HG02610 (cell line): ENCODE measurements around the gene SGK1.
"Not testable (repeated sequence)": the region's sequence is repeated elsewhere in the genome, so short reads cannot be mapped to it uniquely, and the experiment has no call there.

Experiments
- ATAC-seq: cut with Tn5 transposase; IDR thresholded peaks from one replicate; pipeline ENCODE4 v1.9.1; 2021; ENCODE audit warnings: mild to moderate bottlenecking, moderate library complexity; ENCODE audit not compliant: unreplicated experiment

Gene SGK1

DNA sequence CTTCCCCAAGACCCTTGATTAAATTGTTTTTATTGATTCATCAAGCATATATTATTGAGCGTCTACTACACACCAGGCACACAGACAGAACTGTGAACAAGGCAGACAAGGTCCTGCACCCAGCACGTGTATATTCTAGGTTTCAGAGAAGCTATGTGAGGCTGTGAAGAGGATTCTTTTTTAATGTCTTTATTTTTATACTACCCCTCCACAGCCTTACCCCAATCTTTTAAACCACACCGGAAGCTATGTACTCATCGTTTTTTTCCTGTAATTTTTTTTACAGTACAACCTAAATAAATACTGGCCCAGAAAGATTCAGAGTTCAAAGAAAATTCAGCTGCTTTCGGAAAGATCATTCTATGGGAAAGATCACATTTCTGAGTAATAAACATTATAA, 10.0 kb downstream of the SGK1 start:
- no peak for ATAC-seq

DNA sequence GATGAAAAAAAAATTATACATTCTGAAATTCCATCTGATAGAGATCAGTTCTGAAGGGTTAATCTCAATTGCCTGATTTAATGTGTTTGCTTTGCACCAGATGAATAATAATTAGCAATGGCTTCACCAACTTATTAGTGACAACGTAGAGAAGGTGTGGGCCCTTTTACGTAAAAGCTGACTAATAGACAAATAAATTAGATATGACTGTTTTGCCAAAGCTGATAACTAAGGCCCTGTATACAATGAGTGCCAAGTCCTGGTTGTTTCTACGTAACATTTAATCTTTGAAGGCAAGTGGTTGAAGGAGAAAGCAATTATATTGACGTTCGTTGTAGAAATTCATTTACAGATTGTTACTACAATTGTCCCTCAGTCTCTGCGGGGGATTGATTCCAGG, 10.8 kb downstream of the SGK1 start:
- no peak for ATAC-seq

GRCh38 chr6:134304381-134304780, 13.5 kb downstream of the SGK1 start:
- ATAC-seq = not testable (repeated sequence)

GRCh38 chr6:134303891-134304290, 14.0 kb downstream of the SGK1 start:
- ATAC-seq = no peak

GRCh38 chr6:134299236-134299635, 18.7 kb downstream of the SGK1 start:
- ATAC-seq = no peak

- no peak for ATAC-seq
These were observed 21.1 kb downstream of the SGK1 start for GRCh38 chr6:134296762-134297161.

- ATAC-seq = peak; percentile 57
These were observed 21.9 kb downstream of the SGK1 start for GRCh38 chr6:134295953-134296553.

DNA sequence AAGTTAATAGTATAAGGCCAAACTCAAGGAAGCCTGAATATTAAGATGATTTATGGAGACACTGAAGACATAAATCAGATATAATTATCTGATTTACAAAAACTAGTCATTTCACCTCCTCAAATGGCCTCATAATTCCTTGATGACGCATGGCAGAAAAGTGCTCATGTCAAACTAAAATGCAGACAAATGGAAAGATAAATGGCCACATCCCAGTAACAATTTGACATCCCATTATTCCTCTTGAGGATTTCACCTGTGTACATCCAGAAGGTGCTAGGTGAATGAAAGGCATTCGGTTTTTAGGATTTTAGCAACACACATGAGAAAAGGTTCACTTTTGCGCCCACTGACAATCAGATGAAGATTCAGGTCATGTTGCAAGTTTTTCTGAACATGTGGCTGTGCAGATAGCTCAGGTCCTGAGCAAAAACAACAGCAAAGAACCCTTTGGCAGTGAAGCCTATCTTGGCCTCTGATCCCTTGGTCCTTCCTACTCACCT, 24.2 kb downstream of the SGK1 start:
- ATAC-seq = no peak

- no peak for ATAC-seq
These were observed 26.8 kb downstream of the SGK1 start for GRCh38 chr6:134291156-134291555.

DNA sequence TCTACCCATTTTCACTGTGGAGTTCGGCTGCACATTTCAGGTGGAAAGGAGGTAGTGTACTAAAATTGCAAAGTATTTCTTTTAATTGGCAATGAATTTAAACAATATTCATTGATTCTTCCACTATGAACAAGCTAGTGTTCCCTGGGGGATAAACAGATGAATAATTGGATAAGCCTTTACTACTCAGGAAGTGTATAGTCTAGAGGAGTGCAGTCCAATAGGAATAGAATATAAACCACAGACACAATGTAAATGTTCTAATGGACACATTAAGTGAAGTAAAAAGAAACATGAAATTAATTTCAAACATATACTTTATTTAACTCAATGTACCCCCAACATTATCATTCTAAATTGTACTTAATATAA, 28.7 kb downstream of the SGK1 start:
- ATAC-seq = no peak

DNA sequence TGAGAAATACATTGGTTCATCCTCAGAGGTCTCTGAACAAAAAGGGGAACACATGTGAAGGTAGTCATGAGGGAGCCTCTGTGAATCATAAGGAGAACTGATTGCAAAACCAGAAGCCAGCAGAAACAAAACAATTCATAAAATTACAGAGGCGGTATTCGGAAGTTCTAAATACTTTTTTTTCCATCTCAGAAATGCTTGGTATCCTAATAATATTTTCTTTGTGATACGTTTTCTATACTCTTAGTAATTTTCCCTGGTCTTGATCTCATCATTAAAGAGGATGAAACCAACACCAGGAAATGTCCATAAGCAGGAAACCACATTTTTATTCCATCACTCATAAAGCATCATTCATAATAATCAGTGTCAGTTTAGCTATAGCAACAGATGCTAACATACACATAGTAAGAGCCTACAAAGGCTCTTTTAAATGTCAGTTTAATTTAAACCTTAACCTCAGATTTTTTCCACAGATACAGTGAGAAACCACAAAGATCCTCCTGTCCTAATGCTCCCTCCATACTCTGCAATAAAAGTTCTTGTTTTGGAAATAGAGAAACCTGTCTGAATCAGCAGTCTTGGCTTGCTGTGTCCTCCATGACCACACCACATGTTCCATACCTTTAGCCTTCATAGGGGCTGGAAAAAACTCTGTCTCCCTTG, 29.2 kb downstream of the SGK1 start:
- peak; percentile 84 for ATAC-seq

GRCh38 chr6:134287859-134288537, 29.9 kb downstream of the SGK1 start:
- ATAC-seq = peak; percentile 34

DNA sequence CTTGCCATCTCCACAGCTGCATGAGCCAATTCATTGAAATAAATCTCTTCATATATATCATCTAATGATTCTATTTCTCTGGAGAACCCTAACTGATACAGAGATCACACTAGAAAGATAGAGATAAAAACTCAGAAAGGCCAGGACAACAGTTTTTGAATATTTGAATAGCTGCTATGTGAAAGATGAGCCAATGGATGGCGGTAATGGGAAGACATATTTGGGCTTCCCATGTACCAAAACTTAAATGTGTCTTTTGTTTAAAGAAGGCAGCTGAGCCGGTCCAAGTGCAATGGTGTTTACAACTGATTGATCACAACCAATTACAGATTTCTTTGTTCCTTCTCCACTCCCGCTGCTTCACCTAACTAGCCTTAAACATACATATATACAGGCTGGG, 35.1 kb downstream of the SGK1 start:
- ATAC-seq = no peak

- no peak for ATAC-seq
These were observed 36.5 kb downstream of the SGK1 start for GRCh38 chr6:134281388-134281787.

DNA sequence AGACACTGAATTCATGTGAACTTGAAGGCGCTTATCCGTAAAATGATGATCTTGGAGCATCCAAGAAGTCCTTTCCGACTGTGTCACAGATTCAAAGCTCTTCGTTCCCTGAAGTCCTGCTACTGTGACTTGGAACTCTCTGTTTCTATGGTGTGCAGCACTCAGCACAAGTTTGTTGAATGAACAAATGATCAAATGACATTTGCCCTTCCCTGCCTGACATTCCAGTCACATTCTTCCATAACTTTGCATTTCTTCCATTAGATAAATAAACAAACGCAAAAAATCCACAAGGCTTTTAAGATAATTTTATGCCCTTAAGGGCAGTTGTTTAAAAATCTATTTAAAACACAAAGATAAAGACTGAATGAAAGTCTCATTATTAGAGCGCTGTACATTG, 39.9 kb downstream of the SGK1 start:
- no peak for ATAC-seq

GRCh38 chr6:134276891-134277377, 41.0 kb downstream of the SGK1 start:
- ATAC-seq = not testable (repeated sequence)

- ATAC-seq = no peak
These were observed 45.5 kb downstream of the SGK1 start for GRCh38 chr6:134272374-134272773.

GRCh38 chr6:134267917-134268361, 50.0 kb downstream of the SGK1 start:
- ATAC-seq = no peak

GRCh38 chr6:134266776-134267175, 51.1 kb downstream of the SGK1 start:
- no peak for ATAC-seq

DNA sequence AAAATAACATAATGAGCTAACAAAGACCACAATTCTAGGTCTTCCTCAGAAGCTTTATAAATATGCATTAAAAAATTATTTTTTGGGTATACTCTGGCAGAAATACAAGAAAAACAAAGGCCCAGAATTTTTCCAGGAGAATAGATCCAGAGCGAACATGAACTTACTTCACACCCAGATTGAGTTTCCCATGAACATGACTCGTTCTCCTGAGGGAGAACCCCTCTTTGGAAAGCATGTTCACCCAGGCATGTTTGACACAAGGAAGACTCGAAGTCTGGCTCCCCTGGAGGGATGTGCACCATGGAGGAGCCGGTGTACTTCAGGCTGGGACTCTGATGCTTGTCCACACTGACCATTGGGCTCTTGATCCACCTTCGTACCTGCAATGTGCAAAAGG, 56.1 kb downstream of the SGK1 start:
- no peak for ATAC-seq

- no peak for ATAC-seq
These were observed 59.0 kb downstream of the SGK1 start for GRCh38 chr6:134258849-134259306.

DNA sequence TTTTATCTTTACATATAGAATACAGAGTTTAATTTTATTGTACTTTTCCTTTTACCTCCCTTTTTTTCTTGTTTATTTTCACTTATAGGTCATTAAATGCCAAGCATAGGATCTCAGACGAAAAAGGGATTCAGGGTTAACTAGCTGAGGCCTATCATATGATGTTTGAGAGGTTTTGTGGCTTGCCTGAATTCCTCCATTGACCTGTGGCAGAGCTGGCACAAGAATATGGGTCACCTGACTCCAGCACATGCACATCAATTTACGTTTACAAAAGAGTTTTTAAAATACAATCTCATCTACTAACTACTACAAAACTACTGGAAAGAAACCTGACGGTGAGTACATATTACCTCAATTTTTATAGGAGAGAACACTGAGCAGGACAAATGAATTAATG, 60.4 kb downstream of the SGK1 start:
- ATAC-seq = no peak
